Uterus (tissue), 2 donors: ENCODE results near the gene KRT4.

ENCODE experiments used
- CTCF ChIP-seq, 4 experiments: fragments of 200-600 bp in 2 of 4; fragments of 450-650 bp in 2 of 4; sonication (generic) in 2 of 4; IDR thresholded peaks; one replicate each; pipeline ENCODE4 v1.5.1; 2016 to 2019; ENCODE audit warnings: antibody characterized with exemption in 4 of 4, mild to moderate bottlenecking in 2 of 4, moderate library complexity in 1 of 4
- POLR2A ChIP-seq, 2 donors: fragments of 450-650 bp; IDR thresholded peaks; one replicate each; pipeline ENCODE4 v1.6.1; 2016; ENCODE audit warnings: antibody characterized with exemption in 2 of 2, mild to moderate bottlenecking in 1 of 2, moderate library complexity in 1 of 2

- no peak for TF ChIP-seq CTCF (IDR thresholded peaks at IDR 0.05)
- TF ChIP-seq POLR2A (IDR thresholded peaks at IDR 0.05) = no peak
These were observed 14.3 kb downstream of the KRT4 start for GRCh38 chr12:52799505-52800211.
